Thoracic aorta (tissue), 2 donors: ENCODE results near the gene HMBS. TPM values are rescaled to one million over a fixed set of nuclear protein-coding genes. Genes with fewer than 3 reads are reported as not detected.

ENCODE experiments used
- ATAC-seq: fragments of 150-250 bp; one replicate; pipeline ENCODE4 v1.8.0; 2017; ENCODE audit warnings: low read depth; ENCODE audit not compliant: insufficient number of reproducible peaks, low FRiP score
- DNase-seq: peaks from one replicate; pipeline ENCODE4 v3.0.0-alpha.2; 2020; ENCODE audit warnings: low spot score
- H3K27ac ChIP-seq, 2 donors: fragments of 200-600 bp; sonication (generic); 1 replicate in 1 of 2; 2 replicates in 1 of 2; pipeline ENCODE4 v1.5.1; 2016; ENCODE audit warnings: mild to moderate bottlenecking in 2 of 2, moderate library complexity in 2 of 2
- H3K27me3 ChIP-seq: fragments of 200-600 bp; sonication (generic); replicated peaks from 2 replicates; pipeline ENCODE4 v1.6.0; 2016; ENCODE audit warnings: mild to moderate bottlenecking; ENCODE audit not compliant: insufficient read depth
- H3K36me3 ChIP-seq: fragments of 200-600 bp; sonication (generic); one replicate; pipeline ENCODE4 v1.5.1; 2016
- H3K4me1 ChIP-seq, 2 donors: fragments of 200-600 bp; sonication (generic); 1 replicate in 1 of 2; 2 replicates in 1 of 2; pipeline versions ENCODE4 v1.5.1 to v1.6.0; 2016; ENCODE audit warnings: low read depth in 2 of 2, mild to moderate bottlenecking in 1 of 2; ENCODE audit not compliant: control insufficient read depth in 1 of 2
- H3K4me3 ChIP-seq: fragments of 200-600 bp; sonication (generic); 2 replicates; pipeline ENCODE4 v1.5.1; 2016; ENCODE audit warnings: mild to moderate bottlenecking
- H3K9me3 ChIP-seq: fragments of 200-600 bp; sonication (generic); 2 replicates; pipeline ENCODE4 v1.5.1; 2016
- CTCF ChIP-seq: fragments of 200-600 bp; sonication (generic); IDR thresholded peaks from one replicate; pipeline ENCODE4 v1.5.1; 2019; ENCODE audit warnings: antibody characterized with exemption
- total RNA-seq, 2 donors: library from RNA; depleted of rRNA; stranded (reverse); fragments of >200 nt; gene quantifications; one replicate each; pipeline versions ENCODE4 v1.1.0 to v1.2.3, GENCODE V29; 2016

The HMBS gene
- total RNA-seq, 2 donors from 2014 or later, result 5.7 to 27.2 TPM

GRCh38 chr11:119108146-119108856 is 23.6 kb downstream of the HMBS start:
- peaks cover 20% of the 10 kb centered on the region for H3K36me3 ChIP-seq
- H3K9me3 ChIP-seq, result no peaks in the 10 kb centered on the region
- peaks cover 12 to 42% of the 10 kb centered on the region in 2 donors for H3K4me1 ChIP-seq
- H3K27ac ChIP-seq, result peak overlapping the region; percentile 65 to 77
- ATAC-seq, result no peak
- no peak for TF ChIP-seq CTCF
- H3K27me3 ChIP-seq, result no peaks in the 10 kb centered on the region
- DNase-seq, result no peak
- H3K4me3 ChIP-seq, result peak overlapping the region; percentile 99

GRCh38 chr11:119108857-119109221 is 24.2 kb downstream of the HMBS start:
- Histone ChIP-seq H3K27me3 (no peaks in the 10 kb centered on the region), H3K9me3 (no peaks in the 10 kb centered on the region), H3K27ac (no peak overlapping the region), H3K4me3 (peak overlapping the region; percentile 99), H3K4me1 (peaks cover 10 to 37% of the 10 kb centered on the region in 2 donors), H3K36me3 (peaks cover 25% of the 10 kb centered on the region)
- no peak for TF ChIP-seq CTCF
- DNase-seq (no peak), ATAC-seq (no peak)

GRCh38 chr11:119109843-119110242 is 25.2 kb downstream of the HMBS start:
- H3K4me1 ChIP-seq, result peaks cover 10 to 37% of the 10 kb centered on the region in 2 donors
- H3K4me3 ChIP-seq, result no peak overlapping the region
- H3K36me3 ChIP-seq, result peaks cover 28% of the 10 kb centered on the region
- no peak for TF ChIP-seq CTCF
- ATAC-seq, result no peak
- no peak for DNase-seq
- H3K9me3 ChIP-seq, result no peaks in the 10 kb centered on the region
- H3K27me3 ChIP-seq, result no peaks in the 10 kb centered on the region
- H3K27ac ChIP-seq, result no peak overlapping the region

- DNase-seq, result no peak
- TF ChIP-seq CTCF, result no peak
- Histone ChIP-seq H3K9me3 (no peaks in the 10 kb centered on the region), H3K36me3 (peaks cover 28% of the 10 kb centered on the region), H3K4me3 (no peak overlapping the region), H3K4me1 (peaks cover 10 to 37% of the 10 kb centered on the region in 2 donors), H3K27ac (no peak overlapping the region), H3K27me3 (no peaks in the 10 kb centered on the region)
- no peak for ATAC-seq
Measured at GRCh38 chr11:119110439-119110838, 25.8 kb downstream of the HMBS start.

- no peak overlapping the region for H3K4me3 ChIP-seq
- H3K27ac ChIP-seq, result no peak overlapping the region
- TF ChIP-seq CTCF, result no peak
- no peaks in the 10 kb centered on the region for H3K27me3 ChIP-seq
- DNase-seq (no peak), ATAC-seq (no peak)
- peaks cover 28% of the 10 kb centered on the region for H3K36me3 ChIP-seq
- H3K4me1 ChIP-seq, result peaks cover 7 to 31% of the 10 kb centered on the region in 2 donors
- H3K9me3 ChIP-seq, result no peaks in the 10 kb centered on the region
Measured at GRCh38 chr11:119111361-119111925, 26.8 kb downstream of the HMBS start.
